AG10803 (cell line): ENCODE data around the gene OSER1.

ENCODE experiments used
- DNase-seq: peaks from one replicate; pipeline ENCODE4 v3.0.0; 2010; ENCODE audit warnings: low read depth
- H3K4me3 ChIP-seq: 2 replicates; pipeline ENCODE4 v1.5.1; 2011; ENCODE audit warnings: mild to moderate bottlenecking, low read length, control low read depth
- TF ChIP-seq, protein P1 (sequence below): conservative IDR thresholded peaks from 2 replicates; pipeline ENCODE4 v1.5.1; 2011; ENCODE audit warnings: mild to moderate bottlenecking, low read length, control low read depth, inconsistent platforms

Gene OSER1

GRCh38 chr20:44210406-44211176, at the start of gene OSER1:
Gene OSER1 (minus strand): TSS chr20:44210771. CDS start chr20:44206957, 3,814 bp downstream.
- DNase-seq, result peak; percentile 96
- TF ChIP-seq, protein P1, sequence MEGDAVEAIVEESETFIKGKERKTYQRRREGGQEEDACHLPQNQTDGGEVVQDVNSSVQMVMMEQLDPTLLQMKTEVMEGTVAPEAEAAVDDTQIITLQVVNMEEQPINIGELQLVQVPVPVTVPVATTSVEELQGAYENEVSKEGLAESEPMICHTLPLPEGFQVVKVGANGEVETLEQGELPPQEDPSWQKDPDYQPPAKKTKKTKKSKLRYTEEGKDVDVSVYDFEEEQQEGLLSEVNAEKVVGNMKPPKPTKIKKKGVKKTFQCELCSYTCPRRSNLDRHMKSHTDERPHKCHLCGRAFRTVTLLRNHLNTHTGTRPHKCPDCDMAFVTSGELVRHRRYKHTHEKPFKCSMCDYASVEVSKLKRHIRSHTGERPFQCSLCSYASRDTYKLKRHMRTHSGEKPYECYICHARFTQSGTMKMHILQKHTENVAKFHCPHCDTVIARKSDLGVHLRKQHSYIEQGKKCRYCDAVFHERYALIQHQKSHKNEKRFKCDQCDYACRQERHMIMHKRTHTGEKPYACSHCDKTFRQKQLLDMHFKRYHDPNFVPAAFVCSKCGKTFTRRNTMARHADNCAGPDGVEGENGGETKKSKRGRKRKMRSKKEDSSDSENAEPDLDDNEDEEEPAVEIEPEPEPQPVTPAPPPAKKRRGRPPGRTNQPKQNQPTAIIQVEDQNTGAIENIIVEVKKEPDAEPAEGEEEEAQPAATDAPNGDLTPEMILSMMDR, result no peak
- H3K4me3 ChIP-seq, result peak within 1 kb of the TSS; percentile 90

DNA sequence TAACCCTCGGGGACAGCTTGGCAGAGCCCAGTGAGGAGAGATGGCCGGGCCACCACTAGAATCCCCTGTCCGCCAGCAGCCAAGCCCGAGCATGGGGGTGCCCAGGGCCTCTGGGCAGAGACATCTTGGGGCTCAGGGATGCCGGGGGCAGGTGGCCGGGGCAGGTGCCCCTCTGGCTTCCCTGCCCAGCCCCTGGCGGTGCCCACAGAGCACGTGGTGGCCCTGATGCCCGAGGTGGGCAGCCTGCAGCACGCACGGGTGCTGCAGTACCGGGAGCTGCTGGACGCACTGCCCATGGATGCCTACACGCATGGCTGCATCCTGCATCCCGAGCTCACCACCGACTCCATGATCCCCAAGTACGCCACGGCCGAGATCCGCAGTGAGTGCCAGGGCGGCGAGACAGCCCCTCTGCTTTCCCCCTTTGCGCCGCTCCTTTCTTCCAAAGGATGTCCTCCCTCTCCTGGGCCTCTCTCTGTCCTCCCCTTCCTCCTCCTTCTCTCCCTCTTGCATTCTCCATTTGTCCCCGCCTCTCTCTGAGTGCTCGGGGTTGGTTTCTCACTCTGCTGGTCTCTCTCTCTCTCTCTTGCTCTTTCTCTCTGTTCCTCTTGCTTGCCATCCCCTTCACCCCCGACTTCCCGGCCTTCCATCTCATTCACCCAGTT, 47.8 kb upstream of the OSER1 start:
- no peak for DNase-seq
- TF ChIP-seq, protein P1, result no peak

DNA sequence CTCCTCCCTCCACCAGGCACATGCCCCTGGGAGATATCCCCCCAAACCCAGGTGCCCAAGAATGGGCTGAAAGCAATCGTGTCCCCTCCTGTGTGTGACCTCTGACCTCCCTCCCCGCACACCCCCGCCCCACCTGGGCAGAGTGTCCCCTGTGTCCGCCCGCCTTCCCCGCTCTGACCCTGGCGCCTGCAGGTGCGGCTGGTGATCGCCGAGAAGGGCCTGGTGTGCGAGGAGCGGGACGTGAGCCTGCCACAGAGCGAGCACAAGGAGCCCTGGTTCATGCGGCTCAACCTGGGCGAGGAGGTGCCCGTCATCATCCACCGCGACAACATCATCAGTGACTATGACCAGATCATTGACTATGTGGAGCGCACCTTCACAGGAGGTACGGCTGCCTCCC, 46.4 kb upstream of the OSER1 start:
- TF ChIP-seq, protein P1, result no peak
- no peak overlapping the region for H3K4me3 ChIP-seq
- no peak for DNase-seq

More for the DNA sequence above, 47.8 kb upstream of the OSER1 start:
- no peak overlapping the region for H3K4me3 ChIP-seq

DNA sequence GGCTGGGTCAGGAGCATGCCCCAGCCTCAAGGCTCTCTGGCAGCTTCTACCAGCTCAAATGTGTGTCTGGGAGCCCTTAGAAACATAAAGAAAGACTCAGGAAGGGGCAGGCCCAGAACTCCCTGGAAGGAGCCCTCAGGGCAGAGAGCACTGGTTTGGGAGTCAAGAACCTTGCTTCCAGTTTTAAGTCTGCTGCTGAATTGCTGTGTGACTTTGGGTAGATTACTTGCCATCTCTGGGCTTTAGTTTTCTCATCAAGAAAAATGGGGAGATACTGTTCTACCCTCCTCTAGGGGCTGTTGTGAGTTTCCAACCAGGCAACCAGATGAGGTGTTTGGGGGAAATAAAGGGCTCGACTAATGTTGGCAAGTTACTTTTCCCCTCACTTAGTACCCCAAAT, 45.4 kb upstream of the OSER1 start:
- H3K4me3 ChIP-seq, result no peak overlapping the region
- TF ChIP-seq, protein P1, result no peak
- DNase-seq, result no peak

DNA sequence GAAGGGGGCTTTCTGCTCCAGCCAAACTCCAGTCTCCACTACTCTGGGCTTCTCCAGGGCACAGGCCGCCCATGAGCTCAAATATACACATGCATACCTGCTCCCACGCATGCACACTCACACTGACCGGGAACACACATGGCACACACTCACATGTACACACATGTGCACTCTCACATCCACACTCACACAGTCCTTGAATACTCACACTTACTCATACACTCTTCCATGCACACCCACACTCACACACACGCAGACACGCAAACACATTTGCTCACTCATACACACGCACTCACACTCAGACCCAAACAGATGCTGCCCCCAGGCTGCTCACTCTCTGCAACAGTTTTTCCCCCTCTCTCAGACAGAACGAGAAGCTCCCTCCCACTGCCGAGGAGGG, 43.5 kb upstream of the OSER1 start:
- H3K4me3 ChIP-seq, result no peak overlapping the region
- DNase-seq, result no peak
- TF ChIP-seq, protein P1, result no peak

GRCh38 chr20:44253528-44253927, 43.0 kb upstream of the OSER1 start:
- H3K4me3 ChIP-seq, result no peak overlapping the region
- no peak for DNase-seq
- TF ChIP-seq, protein P1, result peak; percentile 8; the same call in 1 of the 2 replicates

DNA sequence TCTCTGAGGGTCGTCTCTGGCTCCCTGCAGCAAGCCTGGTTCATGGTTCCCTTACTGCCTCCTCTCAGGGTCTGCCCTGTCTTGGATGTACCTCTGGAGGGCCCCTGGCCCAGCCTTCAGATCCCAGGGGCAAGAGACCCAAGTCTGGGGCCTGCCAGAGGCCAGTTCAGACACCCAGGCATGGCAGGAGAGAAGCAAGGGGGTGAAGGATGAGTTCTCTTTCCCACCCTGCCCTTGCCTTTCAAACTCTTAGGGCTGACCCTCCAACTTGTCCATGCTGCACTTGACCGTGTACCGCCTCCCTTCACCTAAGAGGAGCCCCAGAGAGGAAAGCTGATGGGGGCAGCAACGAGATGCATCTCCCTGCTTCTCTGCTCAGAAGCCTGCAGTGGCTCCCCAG, 40.7 kb upstream of the OSER1 start:
- H3K4me3 ChIP-seq, result no peak overlapping the region
- TF ChIP-seq, protein P1, result no peak
- DNase-seq, result no peak
